ENCODE measurements around the gene DCN.

- no peak for TF ChIP-seq POLR2AphosphoS5 (IDR thresholded peaks at IDR 0.05; ENCODE audit: low read depth, low read length)
- no peak for TF ChIP-seq TAF1 (IDR thresholded peaks at IDR 0.05; ENCODE audit: borderline replicate concordance, insufficient read depth, low read length)
Observed at GRCh38 chr12:91106283-91106682, 76.3 kb downstream of the DCN start.
